Erythroblast (primary cell): ENCODE data around the gene FRMD5.

Experiments
- GATA1 ChIP-seq: IDR thresholded peaks from 2 replicates; pipeline ENCODE4 v1.6.1; 2011; ENCODE audit warnings: low read depth, mild to moderate bottlenecking, control low read depth, low read length, moderate library complexity
- POLR2A ChIP-seq: IDR thresholded peaks from 2 replicates; pipeline ENCODE4 v1.6.1; 2011; ENCODE audit warnings: mild to moderate bottlenecking, low read length

- no peak for TF ChIP-seq POLR2A
- TF ChIP-seq GATA1 = no peak
These were observed 208.9 kb downstream of the FRMD5 start for GRCh38 chr15:43985976-43986680.
